Natural killer cell (primary cell): ENCODE measurements around the gene GFOD2. TPM values are rescaled to one million over a fixed set of nuclear protein-coding genes. Genes with fewer than 3 reads are reported as not detected.

Experiments
- ATAC-seq, 3 donors: fragments of 150-1000 bp in 2 of 3; fragments of 200-7000 bp in 1 of 3; cut with Tn5 transposase; 1 replicate in 1 of 3; 2 replicates in 2 of 3; pipeline ENCODE4 v1.10.0; 2021; ENCODE audit warnings: mild to moderate bottlenecking in 2 of 3, moderate library complexity in 2 of 3
- DNase-seq, 2 donors: peaks; one replicate each; pipeline versions ENCODE4 v3.0.0 to v3.0.0-alpha.2; 2013 to 2021; ENCODE audit warnings: mixed read lengths in 1 of 2
- H3K27ac ChIP-seq: one replicate; pipeline ENCODE4 v1.5.1; 2013; ENCODE audit warnings: mild to moderate bottlenecking, low read length
- H3K27me3 ChIP-seq: one replicate; pipeline ENCODE4 v1.6.1; 2013; ENCODE audit warnings: low read length; ENCODE audit not compliant: control insufficient read depth, insufficient read depth
- H3K36me3 ChIP-seq: one replicate; pipeline ENCODE4 v1.6.1; 2013; ENCODE audit warnings: low read length; ENCODE audit not compliant: control insufficient read depth, insufficient read depth
- H3K4me1 ChIP-seq: one replicate; pipeline ENCODE4 v1.6.1; 2013; ENCODE audit warnings: low read length; ENCODE audit not compliant: control insufficient read depth, insufficient read depth
- H3K4me3 ChIP-seq: one replicate; pipeline ENCODE4 v1.5.1; 2013; ENCODE audit warnings: low read length
- H3K9me3 ChIP-seq: one replicate; pipeline ENCODE4 v1.6.1; 2013; ENCODE audit warnings: low read length; ENCODE audit not compliant: control insufficient read depth, insufficient read depth
- H3K27ac Mint-ChIP-seq, 2 donors: one replicate each; pipeline ENCODE4 v1.8.0; 2022; ENCODE audit warnings: mild to moderate bottlenecking in 2 of 2, mixed read lengths in 2 of 2, moderate library complexity in 1 of 2
- H3K27me3 Mint-ChIP-seq, 2 donors: one replicate each; pipeline ENCODE4 v1.8.0; 2022; ENCODE audit warnings: low read depth in 2 of 2, mixed read lengths in 2 of 2
- H3K36me3 Mint-ChIP-seq: one replicate; pipeline ENCODE4 v1.8.0; 2022; ENCODE audit warnings: mixed read lengths
- H3K4me1 Mint-ChIP-seq, 2 donors: one replicate each; pipeline ENCODE4 v1.8.0; 2022; ENCODE audit warnings: mixed read lengths in 2 of 2
- H3K4me3 Mint-ChIP-seq: one replicate; pipeline ENCODE4 v1.8.0; 2022; ENCODE audit warnings: mild to moderate bottlenecking, moderate library complexity, mixed read lengths
- H3K9me3 Mint-ChIP-seq, 2 donors: one replicate each; pipeline ENCODE4 v1.8.0; 2022; ENCODE audit warnings: mixed read lengths in 2 of 2
- CTCF ChIP-seq: fragments of 200-600 bp; IDR thresholded peaks from one replicate; pipeline ENCODE4 v1.8.0; 2022; ENCODE audit warnings: antibody characterized with exemption
- WGBS: methylation state at CpG from one replicate; pipeline ENCODE4 v1.1.7; 2013; ENCODE audit warnings: missing lambda C conversion rate; ENCODE audit not compliant: insufficient coverage; 5-methylcytosine and 5-hydroxymethylcytosine counted together
- intact Hi-C: fragments of 100-400 bp; cut with micrococcal nuclease; formaldehyde crosslinking; loops from one replicate; pipeline ENCODE4 v1.14.2; 2022
- total RNA-seq, 4 donors: library from RNA; stranded (reverse); fragments of 120-200 nt in 1 of 4; gene quantifications; one replicate each; pipeline versions ENCODE4 v1.2.3 to v1.2.4, GENCODE V29; 2013 to 2022

GFOD2 gene
- total RNA-seq, 3 donors from 2014 or later (not counting 1 experiment from before 2014, with no cell fraction given), result 6.5 to 10.9 (median 8.3) TPM

GRCh38 chr16:67707210-67707609, 11.9 kb downstream of the GFOD2 start:
- Mint-ChIP-seq H3K27ac (no peak overlapping the region), H3K36me3 (no peaks in the 10 kb centered on the region), H3K4me3 (no peak overlapping the region), H3K27me3 (no peaks in the 10 kb centered on the region), H3K4me1 (peaks cover 17 to 24% of the 10 kb centered on the region in 2 donors), H3K9me3 (no peaks in the 10 kb centered on the region)
- no peaks in the 10 kb centered on the region for H3K27me3 ChIP-seq
- ATAC-seq (no peak), DNase-seq (no peak)
- no peak for TF ChIP-seq CTCF
- intact Hi-C loops, result no loop called here
- H3K4me3 ChIP-seq, result no peak overlapping the region
- H3K9me3 ChIP-seq, result no peaks in the 10 kb centered on the region
- H3K36me3 ChIP-seq, result no peaks in the 10 kb centered on the region
- H3K4me1 ChIP-seq, result peaks cover 11% of the 10 kb centered on the region
- WGBS, result 93% methylated on average over 3 of the region's 4 CpGs
- H3K27ac ChIP-seq, result no peak overlapping the region

- DNase-seq (no peak), ATAC-seq (no peak)
- Mint-ChIP-seq H3K4me3 (peak overlapping the region; percentile 45), H3K27ac (peak overlapping the region; percentile 67 to 86), H3K36me3 (no peaks in the 10 kb centered on the region), H3K4me1 (peaks cover 17 to 19% of the 10 kb centered on the region in 2 donors), H3K9me3 (no peaks in the 10 kb centered on the region), H3K27me3 (no peaks in the 10 kb centered on the region)
- H3K36me3 ChIP-seq, result no peaks in the 10 kb centered on the region
- H3K27me3 ChIP-seq, result no peaks in the 10 kb centered on the region
- WGBS, result 99% methylated on average over 4 of the region's 5 CpGs
- no peak for TF ChIP-seq CTCF
- H3K4me3 ChIP-seq, result no peak overlapping the region
- no peak overlapping the region for H3K27ac ChIP-seq
- H3K9me3 ChIP-seq, result peaks cover 8% of the 10 kb centered on the region
- peaks cover 11% of the 10 kb centered on the region for H3K4me1 ChIP-seq
- intact Hi-C loops, result no loop called here
Observed at GRCh38 chr16:67704110-67704509, 15.0 kb downstream of the GFOD2 start.

- H3K4me3 ChIP-seq, result no peak overlapping the region
- intact Hi-C loops, result no loop called here
- Mint-ChIP-seq H3K36me3 (no peaks in the 10 kb centered on the region), H3K27ac (peak overlapping the region; percentile 67 to 86), H3K27me3 (no peaks in the 10 kb centered on the region), H3K4me1 (peaks cover 17 to 19% of the 10 kb centered on the region in 2 donors), H3K9me3 (peaks cover 0 to 2% of the 10 kb centered on the region in 2 donors), H3K4me3 (peak overlapping the region; percentile 45)
- TF ChIP-seq CTCF, result no peak
- peaks cover 11% of the 10 kb centered on the region for H3K4me1 ChIP-seq
- WGBS, result 49% methylated on average over 2 of the region's 2 CpGs
- H3K9me3 ChIP-seq, result peaks cover 9% of the 10 kb centered on the region
- ATAC-seq, result peak; percentile 42 to 65 (median 53)
- H3K36me3 ChIP-seq, result no peaks in the 10 kb centered on the region
- H3K27ac ChIP-seq, result peak overlapping the region; percentile 7
- H3K27me3 ChIP-seq, result no peaks in the 10 kb centered on the region
- peak in 1 of 2 donors; percentile 34 for DNase-seq
Observed at GRCh38 chr16:67703626-67704025, 15.5 kb downstream of the GFOD2 start.

- no peak for ATAC-seq
- Histone ChIP-seq H3K27ac (no peak overlapping the region), H3K27me3 (no peaks in the 10 kb centered on the region), H3K36me3 (no peaks in the 10 kb centered on the region), H3K9me3 (peaks cover 9% of the 10 kb centered on the region), H3K4me3 (no peak overlapping the region), H3K4me1 (peaks cover 11% of the 10 kb centered on the region)
- Mint-ChIP-seq H3K4me1 (peaks cover 17 to 19% of the 10 kb centered on the region in 2 donors), H3K27me3 (no peaks in the 10 kb centered on the region), H3K27ac (peak overlapping the region in 1 of 2 donors; percentile 58), H3K9me3 (peaks cover 0 to 3% of the 10 kb centered on the region in 2 donors), H3K4me3 (no peak overlapping the region), H3K36me3 (no peaks in the 10 kb centered on the region)
- WGBS, result 95% methylated on average over 4 of the region's 4 CpGs
- intact Hi-C loops, result no loop called here
- no peak for DNase-seq
- TF ChIP-seq CTCF, result no peak
Observed at GRCh38 chr16:67702130-67702529, 17.0 kb downstream of the GFOD2 start.
